ENCODE data around the gene SMIM38.

- TF ChIP-seq CTCF (IDR thresholded peaks at IDR 0.05; ENCODE audit: insufficient read depth, low read depth, low read length), result no peak
- no peak for TF ChIP-seq EZH2 (IDR thresholded peaks at IDR 0.05; ENCODE audit: insufficient read depth, low read length)
These were observed 31.9 kb upstream of the SMIM38 start for GRCh38 chr11:69123593-69124545.
